ENCODE data around the gene STAB2.

GRCh38 chr12:103677341-103677740, 90.3 kb downstream of the STAB2 start:
- TF ChIP-seq CTCF (IDR thresholded peaks at IDR 0.05; ENCODE audit: low read depth, low read length), result no peak
- no peak for TF ChIP-seq EZH2phosphoT487 (IDR thresholded peaks at IDR 0.05; ENCODE audit: low read depth)
